ENCODE measurements around the gene DEF6.
A peak's percentile ranks its signal among the peaks of the same experiment; 100 is the strongest.
"Not testable (repeated sequence)": the region's sequence is repeated elsewhere in the genome, so short reads cannot be mapped to it uniquely, and the experiment has no call there.

DEF6 gene

DNA sequence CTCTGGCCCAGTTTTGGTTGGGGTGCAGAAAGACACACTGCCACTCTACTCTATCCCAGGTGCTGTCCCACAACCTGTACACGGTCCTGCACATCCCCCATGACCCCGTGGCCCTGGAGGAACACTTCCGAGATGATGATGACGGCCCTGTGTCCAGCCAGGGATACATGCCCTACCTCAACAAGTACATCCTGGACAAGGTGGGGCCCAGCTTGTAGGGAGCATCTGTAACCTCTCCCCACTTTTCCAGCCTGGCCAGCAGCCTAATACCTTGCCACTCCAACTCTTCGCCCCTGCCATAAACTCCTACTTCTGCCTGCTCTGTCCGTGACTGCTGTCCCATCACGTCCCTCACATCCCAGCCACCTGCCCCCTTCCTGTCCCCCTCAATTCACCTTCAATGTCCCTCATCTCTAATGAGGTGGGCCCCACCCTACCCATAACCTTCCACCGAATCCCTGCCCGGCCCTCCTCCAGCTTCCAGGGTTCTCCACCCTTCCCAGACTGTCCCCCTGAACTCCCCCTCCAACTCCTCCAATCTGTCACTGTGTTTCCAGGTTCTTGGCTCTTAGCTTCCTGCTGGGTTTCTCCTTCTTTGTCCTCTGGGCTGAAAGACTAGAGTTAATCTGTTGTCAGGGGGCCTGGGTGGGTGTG, 12.1 kb downstream of the DEF6 start:
- no peak for DNase-seq (ENCODE audit: low spot score)
- FAIRE-seq = no peak

DNA sequence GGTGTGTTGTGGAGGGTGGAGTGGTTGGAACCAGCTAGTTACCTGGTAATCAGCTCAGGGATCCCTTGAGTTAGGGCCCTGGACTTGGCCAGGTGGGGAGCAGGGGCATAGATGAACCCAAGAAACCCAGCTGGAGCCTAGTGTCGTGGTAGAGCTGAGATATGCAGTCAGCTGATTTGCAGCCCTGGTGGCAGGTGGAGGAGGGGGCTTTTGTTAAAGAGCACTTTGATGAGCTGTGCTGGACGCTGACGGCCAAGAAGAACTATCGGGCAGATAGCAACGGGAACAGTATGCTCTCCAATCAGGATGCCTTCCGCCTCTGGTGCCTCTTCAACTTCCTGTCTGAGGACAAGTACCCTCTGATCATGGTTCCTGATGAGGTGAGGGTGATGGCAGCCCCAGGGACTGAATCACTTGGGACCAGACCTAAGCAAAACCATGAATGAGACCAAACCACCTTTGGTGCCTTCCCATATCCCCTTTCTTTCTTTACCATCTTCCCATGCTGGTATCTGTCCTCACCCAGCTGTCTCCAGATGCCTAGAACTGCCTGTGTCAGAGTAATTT, 12.7 kb downstream of the DEF6 start:
- no peak for FAIRE-seq
- DNase-seq (ENCODE audit: low spot score) = no peak

DNA sequence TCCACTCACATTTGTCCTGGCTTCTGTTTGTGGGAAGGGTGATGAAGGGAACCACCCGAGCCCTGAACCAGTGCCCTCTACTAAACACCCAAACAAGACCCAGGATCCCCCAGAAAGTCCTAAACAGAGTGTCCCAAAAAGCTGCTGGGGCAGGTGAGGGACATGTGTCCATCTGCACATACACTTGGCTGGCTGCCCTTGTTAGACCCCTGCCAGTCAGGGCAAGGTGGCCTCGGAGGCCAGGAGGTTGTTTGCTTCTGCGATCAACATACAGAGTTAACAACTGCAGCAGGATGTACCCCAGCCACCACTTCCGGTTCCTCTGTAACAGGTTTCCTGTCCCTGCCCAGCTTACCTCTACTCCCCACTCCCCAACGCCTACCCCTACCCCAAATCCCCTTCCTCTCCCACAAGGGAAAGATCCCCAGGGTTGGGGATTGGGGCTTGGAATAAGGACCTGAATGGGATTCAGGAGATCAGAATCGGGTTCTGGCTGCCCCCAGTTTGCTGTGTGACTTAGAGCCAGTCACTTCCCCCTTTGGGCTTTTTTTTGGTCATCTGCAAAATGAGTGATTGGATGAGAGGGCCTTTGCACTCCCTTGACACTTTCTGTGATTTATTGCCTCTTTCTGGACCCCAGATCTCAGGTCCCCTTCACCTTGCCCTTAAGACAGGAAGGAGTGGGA, 13.9 kb downstream of the DEF6 start:
- FAIRE-seq = no peak
- DNase-seq (ENCODE audit: low spot score) = no peak

DNA sequence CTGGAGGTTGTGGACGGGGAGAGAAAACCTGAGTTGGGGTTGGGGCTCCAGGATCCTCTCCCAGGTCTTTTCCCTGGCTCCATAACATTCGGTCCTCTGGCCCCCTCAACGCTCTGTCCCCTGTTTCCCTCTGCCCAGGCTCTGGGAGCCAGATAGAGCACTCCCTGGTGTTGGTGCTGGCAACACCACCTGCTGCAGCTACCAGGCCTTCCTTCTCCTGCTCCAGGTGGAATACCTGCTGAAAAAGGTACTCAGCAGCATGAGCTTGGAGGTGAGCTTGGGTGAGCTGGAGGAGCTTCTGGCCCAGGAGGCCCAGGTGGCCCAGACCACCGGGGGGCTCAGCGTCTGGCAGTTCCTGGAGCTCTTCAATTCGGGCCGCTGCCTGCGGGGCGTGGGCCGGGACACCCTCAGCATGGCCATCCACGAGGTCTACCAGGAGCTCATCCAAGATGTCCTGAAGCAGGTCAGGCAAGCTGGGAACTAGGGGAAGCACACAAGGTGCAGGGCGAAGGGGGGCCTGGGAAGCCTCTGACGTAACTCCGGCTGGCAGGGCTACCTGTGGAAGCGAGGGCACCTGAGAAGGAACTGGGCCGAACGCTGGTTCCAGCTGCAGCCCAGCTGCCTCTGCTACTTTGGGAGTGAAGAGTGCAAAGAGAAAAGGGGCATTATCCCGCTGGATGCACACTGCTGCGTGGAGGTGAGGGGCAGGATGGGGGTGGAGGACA, 14.6 kb downstream of the DEF6 start:
- no peak for FAIRE-seq
- DNase-seq (ENCODE audit: low spot score) = no peak

- DNase-seq (ENCODE audit: low spot score) (no peak), FAIRE-seq (no peak)
These were observed 15.2 kb downstream of the DEF6 start for GRCh38 chr6:35312807-35313206.

GRCh38 chr6:35317483-35318195, 20.0 kb downstream of the DEF6 start:
- no peak for FAIRE-seq
- no peak for DNase-seq (ENCODE audit: low spot score)

DNA sequence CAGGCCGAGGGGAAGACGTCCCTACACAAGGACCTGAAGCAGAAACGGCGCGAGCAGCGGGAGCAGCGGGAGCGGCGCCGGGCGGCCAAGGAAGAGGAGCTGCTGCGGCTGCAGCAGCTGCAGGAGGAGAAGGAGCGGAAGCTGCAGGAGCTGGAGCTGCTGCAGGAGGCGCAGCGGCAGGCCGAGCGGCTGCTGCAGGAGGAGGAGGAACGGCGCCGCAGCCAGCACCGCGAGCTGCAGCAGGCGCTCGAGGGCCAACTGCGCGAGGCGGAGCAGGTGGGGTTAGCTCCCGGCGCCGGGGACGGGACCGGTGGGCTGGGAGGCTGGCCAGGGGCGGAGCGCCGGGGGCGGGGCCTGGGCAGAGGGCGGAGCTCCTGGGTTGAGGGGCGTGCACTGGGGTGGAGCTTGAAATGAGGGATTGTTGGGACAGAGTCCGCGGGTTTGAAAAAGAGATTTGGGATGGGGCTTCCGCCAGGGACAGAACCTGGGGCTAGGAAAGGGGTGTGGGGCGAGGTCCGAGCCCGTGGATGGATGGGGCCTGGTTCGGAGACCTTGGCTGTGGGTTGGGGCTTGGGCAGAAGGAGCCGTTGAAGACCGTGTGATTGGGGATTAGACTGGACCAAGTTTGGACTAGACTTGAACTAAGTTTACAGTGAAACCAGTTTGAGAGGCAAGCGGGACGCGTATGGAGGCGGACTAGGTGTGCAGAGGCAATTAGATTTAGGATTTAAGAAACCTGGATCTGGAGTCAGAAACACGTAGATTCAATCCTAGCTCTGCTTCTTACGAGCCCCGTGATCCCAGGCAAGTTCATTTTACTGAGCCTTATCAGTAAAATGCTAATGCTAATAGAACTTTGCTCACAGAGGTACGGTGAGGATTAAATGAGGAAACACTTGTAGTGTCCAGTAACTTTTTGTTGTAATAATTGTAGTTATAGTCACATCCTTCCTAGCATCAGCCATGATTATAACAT, 20.9 kb downstream of the DEF6 start:
- DNase-seq (ENCODE audit: low spot score) = peak; percentile 89
- no peak for FAIRE-seq

GRCh38 chr6:35319346-35320030, 21.9 kb downstream of the DEF6 start:
- FAIRE-seq = no peak
- DNase-seq (ENCODE audit: low spot score) = no peak

- FAIRE-seq = no peak
These were observed 22.4 kb downstream of the DEF6 start for GRCh38 chr6:35320031-35320410.

DNA sequence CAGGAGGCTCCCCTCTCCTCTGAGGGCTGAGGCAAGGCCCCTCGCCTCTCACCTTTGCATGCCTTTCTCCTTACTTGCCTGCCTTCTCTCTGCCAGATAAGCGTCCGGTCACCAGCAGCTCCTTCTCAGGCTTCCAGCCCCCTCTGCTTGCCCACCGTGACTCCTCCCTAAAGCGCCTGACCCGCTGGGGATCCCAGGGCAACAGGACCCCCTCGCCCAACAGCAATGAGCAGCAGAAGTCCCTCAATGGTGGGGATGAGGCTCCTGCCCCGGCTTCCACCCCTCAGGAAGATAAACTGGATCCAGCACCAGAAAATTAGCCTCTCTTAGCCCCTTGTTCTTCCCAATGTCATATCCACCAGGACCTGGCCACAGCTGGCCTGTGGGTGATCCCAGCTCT, 23.5 kb downstream of the DEF6 start:
- FAIRE-seq = no peak
- no peak for DNase-seq (ENCODE audit: low spot score)

More at GRCh38 chr6:35320031-35320410, 22.4 kb downstream of the DEF6 start:
- no peak for DNase-seq (ENCODE audit: low spot score)

DNA sequence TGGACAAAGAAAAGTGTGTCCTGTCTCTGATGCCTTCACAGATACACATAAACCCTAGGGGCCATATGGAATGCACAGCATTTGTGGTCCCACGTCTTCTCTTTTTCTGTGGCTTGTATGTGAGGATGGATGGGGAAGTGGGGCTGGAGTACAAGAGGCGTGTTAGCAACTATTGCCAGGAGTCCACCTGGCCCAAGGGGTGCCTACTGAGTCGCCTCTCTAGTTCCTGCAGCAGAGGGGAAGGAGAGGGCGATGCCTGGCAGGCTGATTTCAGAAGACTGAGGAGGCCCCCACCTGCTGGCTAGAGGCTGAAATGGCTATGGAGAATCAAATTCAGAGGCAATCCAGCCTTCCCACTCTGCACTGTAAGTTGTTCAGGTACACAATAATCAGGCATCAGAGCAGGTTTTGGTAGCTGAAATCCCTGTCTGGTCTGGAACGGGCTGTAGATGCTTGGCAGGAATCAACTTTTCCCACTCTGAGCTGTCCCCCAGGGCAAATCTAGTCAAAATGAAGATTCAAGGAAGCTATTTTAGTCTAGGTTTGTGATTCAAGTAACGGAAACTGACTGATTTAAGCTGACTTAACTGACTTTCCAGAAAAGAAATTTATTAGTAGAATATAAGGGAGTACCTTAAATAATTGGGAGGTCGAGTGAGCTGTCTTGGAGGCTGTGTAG, 29.9 kb downstream of the DEF6 start:
- FAIRE-seq = no peak
- DNase-seq (ENCODE audit: low spot score) = peak; percentile 67

DNA sequence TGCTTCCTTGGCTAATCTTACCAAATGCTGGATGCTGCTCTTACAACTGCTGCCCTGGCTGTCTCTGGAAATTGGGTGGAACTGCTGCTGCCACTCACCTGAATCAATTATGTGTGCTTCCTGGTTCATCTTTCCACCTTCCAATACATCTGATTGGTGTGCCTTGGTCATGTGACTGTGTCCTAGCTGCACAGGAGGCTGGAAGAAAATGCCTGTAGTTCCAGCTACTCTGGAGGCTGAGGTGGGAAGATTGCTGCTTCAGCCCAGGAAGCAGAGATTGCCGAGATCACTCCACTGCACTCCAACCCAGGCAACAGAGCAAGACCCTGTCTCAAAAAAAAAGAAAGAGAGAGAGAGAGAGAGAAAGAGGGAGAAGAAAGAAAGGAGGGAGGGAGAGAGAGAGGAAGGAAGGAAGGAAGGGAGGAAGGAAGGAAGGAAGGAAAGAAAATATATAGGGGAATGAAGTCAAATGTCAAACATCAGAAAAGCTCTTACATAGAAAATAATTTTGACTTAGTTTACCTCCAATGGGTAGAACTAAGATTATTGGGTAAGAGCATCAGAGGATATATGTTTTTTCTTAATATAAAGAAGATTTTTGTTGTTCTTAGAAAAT, 30.6 kb downstream of the DEF6 start:
- no peak for FAIRE-seq
- DNase-seq (ENCODE audit: low spot score) = no peak

DNA sequence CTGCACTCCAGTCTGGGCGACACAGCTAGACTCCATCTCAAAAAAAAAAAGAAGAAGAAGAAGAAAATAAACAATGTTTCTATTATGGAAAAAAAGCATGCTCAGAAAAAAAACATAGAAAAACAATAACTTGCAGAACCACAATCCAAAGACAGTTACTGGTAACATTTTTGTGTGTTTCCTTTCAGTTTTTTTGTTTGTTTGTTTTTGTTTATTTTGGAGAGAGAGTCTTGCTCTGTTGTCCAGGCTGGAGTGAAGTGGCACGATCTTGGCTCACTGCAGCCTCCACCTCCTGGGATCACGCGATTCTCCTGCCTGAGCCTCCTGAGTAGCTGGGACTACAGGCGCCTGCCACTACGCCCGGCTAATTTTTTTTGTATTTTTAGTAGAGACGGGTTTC, 31.3 kb downstream of the DEF6 start:
- DNase-seq (ENCODE audit: low spot score); FAIRE-seq: not testable (repeated sequence)

DNA sequence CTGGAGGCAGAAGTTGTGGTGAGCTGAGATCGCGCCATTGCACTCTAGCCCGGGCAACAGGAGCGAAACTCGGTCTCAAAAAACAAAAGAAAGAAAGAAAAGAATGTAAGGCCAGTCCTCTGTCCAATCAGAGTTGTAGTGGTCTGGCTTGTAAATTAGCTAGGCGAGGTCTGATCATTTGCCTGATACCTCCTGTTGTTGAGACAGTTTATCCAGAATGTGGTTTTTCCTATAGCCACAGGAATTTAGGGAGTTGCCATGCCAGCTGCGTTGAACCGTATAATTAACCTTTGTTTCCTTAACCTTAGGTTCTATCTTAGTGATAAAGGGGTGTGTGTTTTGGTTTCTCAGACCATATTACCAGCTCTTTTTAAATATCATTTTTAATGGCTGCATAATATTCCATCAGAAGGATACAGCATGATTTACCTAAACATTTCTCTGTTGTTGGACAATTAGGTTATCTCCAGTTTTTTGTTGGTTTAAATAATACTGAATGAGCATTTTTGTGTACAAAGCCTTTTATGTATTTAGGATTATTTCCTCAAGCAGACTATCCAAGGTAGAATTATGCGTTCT, 33.0 kb downstream of the DEF6 start:
- FAIRE-seq (no peak), DNase-seq (ENCODE audit: low spot score) (no peak)

- FAIRE-seq; DNase-seq (ENCODE audit: low spot score): not testable (repeated sequence)
These were observed 34.7 kb downstream of the DEF6 start for GRCh38 chr6:35332074-35332887.

DNA sequence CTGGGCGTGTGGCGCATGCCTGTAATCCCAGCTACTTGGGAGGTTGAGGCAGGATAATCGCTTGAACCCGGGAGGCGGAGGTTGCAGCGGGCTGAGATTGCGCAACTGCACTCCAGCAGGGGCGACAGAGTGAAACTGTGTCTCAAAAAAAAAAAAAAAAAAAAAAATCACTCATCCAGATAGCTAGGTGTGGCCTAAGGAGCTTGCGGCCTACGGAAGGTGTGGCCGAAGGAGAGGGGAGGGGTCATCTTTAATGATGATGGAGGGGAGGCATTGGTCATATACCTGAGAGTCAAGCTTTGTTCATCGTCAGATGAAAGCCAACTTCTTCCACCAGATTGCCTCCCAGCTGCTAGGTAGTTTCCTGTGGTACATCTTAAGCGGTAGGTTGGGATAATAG, 43.9 kb downstream of the DEF6 start:
- no peak for FAIRE-seq
- DNase-seq (ENCODE audit: low spot score) = no peak

- peak; percentile 87 for FAIRE-seq
These were observed 44.9 kb downstream of the DEF6 start, which contains the start of gene PPARD for GRCh38 chr6:35342258-35343091. Gene PPARD (plus strand): TSS chr6:35342558. CDS start chr6:35411088, 68,530 bp downstream.

More at GRCh38 chr6:35342258-35343091, 44.9 kb downstream of the DEF6 start, which contains the start of gene PPARD:
- peak; percentile 100 for DNase-seq (ENCODE audit: low spot score)

Data from urothelium cell line (cell line).